ENCODE data around the gene KCTD16. TPM values are rescaled to one million over a fixed set of nuclear protein-coding genes. Genes with fewer than 3 reads are reported as not detected.

The KCTD16 gene
- total RNA-seq, 4 donors from 2014 or later, result 0.03 TPM; not detected in 3

GRCh38 chr5:144356489-144356888 is 185.8 kb downstream of the KCTD16 start:
- H3K4me3 ChIP-seq, result no peak overlapping the region
- H3K27ac ChIP-seq, result no peak overlapping the region
- H3K36me3 ChIP-seq, result no peaks in the 10 kb centered on the region
- no peak for DNase-seq (ENCODE audit: low spot score in 2 of 2)
- H3K27me3 ChIP-seq, result no peaks in the 10 kb centered on the region
- no peaks in the 10 kb centered on the region for H3K4me1 ChIP-seq
- WGBS, result 80% methylated on average over 1 of the region's 1 CpG
- TF ChIP-seq POLR2A (IDR thresholded peaks at IDR 0.05) (no peak), CTCF (IDR thresholded peaks at IDR 0.05) (no peak), EP300 (IDR thresholded peaks at IDR 0.05) (no peak), POLR2AphosphoS5 (IDR thresholded peaks at IDR 0.05) (no peak)
- H3K9me3 ChIP-seq, result no peaks in the 10 kb centered on the region

- Histone ChIP-seq H3K4me1 (no peaks in the 10 kb centered on the region), H3K9me3 (no peaks in the 10 kb centered on the region), H3K27ac (no peak overlapping the region), H3K27me3 (no peaks in the 10 kb centered on the region), H3K4me3 (no peak overlapping the region), H3K36me3 (no peaks in the 10 kb centered on the region)
- TF ChIP-seq EP300 (IDR thresholded peaks at IDR 0.05) (no peak), POLR2AphosphoS5 (IDR thresholded peaks at IDR 0.05) (no peak), POLR2A (IDR thresholded peaks at IDR 0.05) (no peak), CTCF (IDR thresholded peaks at IDR 0.05) (no peak)
- no peak for DNase-seq (ENCODE audit: low spot score in 2 of 2)
- WGBS, result 67% methylated on average over 2 of the region's 2 CpGs
These were observed 190.7 kb downstream of the KCTD16 start for GRCh38 chr5:144361406-144361805.

DNA sequence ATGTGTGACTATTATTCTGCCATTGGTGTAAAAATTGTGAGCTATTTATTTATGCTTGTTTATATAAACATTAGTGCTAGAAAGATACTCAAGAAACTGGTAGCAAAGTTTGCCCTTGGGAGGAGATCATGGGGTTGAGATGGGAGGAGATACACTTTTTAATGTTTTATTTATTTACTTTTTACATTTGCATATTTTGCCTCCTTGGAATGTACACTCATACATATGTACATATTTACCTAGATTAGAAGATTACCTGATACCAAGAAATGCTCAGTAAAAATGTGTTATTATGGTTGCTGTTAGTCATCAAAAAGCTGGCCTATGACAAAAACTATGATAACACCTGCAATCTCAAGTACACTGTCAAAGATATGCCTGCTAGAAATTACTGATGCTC is 195.2 kb downstream of the KCTD16 start:
- H3K27ac ChIP-seq, result no peak overlapping the region
- DNase-seq (ENCODE audit: low spot score in 2 of 2), result no peak
- no peaks in the 10 kb centered on the region for H3K4me1 ChIP-seq
- no peaks in the 10 kb centered on the region for H3K36me3 ChIP-seq
- H3K9me3 ChIP-seq, result no peaks in the 10 kb centered on the region
- TF ChIP-seq EP300 (IDR thresholded peaks at IDR 0.05), result no peak
- TF ChIP-seq POLR2AphosphoS5 (IDR thresholded peaks at IDR 0.05), result no peak
- TF ChIP-seq POLR2A (IDR thresholded peaks at IDR 0.05), result no peak
- no peak for TF ChIP-seq CTCF (IDR thresholded peaks at IDR 0.05)
- H3K27me3 ChIP-seq, result no peaks in the 10 kb centered on the region
- no peak overlapping the region for H3K4me3 ChIP-seq

DNA sequence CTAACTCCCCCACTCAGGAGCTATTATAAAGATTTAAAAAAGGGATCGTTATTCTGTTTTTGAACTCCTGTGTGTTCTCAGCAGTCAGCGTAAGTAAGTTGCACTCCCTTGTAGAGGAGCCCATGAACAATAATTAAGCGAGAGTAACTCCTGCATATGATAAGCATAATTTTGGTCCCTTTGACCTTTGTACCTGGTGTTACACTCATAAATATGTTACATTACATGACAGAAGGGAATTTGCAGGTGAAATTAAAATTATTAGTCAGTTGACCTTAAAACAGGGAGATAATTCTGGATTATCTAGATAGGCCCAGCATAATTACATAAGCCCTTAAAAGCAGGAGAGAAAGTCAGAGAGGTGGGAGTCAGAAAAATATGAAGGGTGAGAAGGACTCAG is 197.3 kb downstream of the KCTD16 start:
- WGBS, result 80% methylated on average over 3 of the region's 3 CpGs
- Histone ChIP-seq H3K9me3 (no peaks in the 10 kb centered on the region), H3K36me3 (no peaks in the 10 kb centered on the region), H3K27me3 (no peaks in the 10 kb centered on the region), H3K4me1 (no peaks in the 10 kb centered on the region), H3K27ac (no peak overlapping the region), H3K4me3 (no peak overlapping the region)
- TF ChIP-seq POLR2A (IDR thresholded peaks at IDR 0.05) (no peak), CTCF (IDR thresholded peaks at IDR 0.05) (no peak), POLR2AphosphoS5 (IDR thresholded peaks at IDR 0.05) (no peak), EP300 (IDR thresholded peaks at IDR 0.05) (no peak)
- no peak for DNase-seq (ENCODE audit: low spot score in 2 of 2)

DNA sequence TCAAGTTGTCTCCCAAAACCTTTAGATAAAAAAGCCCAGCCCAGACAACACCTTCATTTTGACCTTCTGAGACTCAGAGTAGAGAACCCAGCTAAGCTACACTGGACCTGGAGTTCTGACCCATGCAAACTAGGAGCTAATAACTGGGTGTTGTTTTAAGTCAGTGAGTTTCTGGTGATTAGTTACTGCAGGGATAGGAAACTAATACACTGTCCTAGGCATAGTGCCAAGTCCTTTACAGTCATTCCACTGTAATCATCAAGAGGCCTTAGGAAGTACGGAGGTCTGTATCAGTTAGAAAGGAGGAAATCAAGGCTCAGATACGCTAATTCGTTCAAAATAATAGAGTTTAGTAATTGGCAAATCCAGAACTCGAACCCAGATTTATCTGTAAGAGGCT is 197.9 kb downstream of the KCTD16 start:
- no peaks in the 10 kb centered on the region for H3K36me3 ChIP-seq
- no peak for TF ChIP-seq POLR2AphosphoS5 (IDR thresholded peaks at IDR 0.05)
- no peak for TF ChIP-seq CTCF (IDR thresholded peaks at IDR 0.05)
- TF ChIP-seq EP300 (IDR thresholded peaks at IDR 0.05), result no peak
- TF ChIP-seq POLR2A (IDR thresholded peaks at IDR 0.05), result no peak
- DNase-seq (ENCODE audit: low spot score in 2 of 2), result no peak
- no peak overlapping the region for H3K27ac ChIP-seq
- no peak overlapping the region for H3K4me3 ChIP-seq
- 77% methylated on average over 4 of the region's 4 CpGs for WGBS
- no peaks in the 10 kb centered on the region for H3K4me1 ChIP-seq
- no peaks in the 10 kb centered on the region for H3K9me3 ChIP-seq
- H3K27me3 ChIP-seq, result no peaks in the 10 kb centered on the region

All from suprapubic skin (tissue), 4 donors.